Activated CD4-positive, alpha-beta T cell treated with anti-CD3 and anti-CD28 coated beads for 36 hours (primary cell): ENCODE measurements around the gene SH3BGRL3. TPM values are rescaled to one million over a fixed set of nuclear protein-coding genes. Genes with fewer than 3 reads are reported as not detected.
A peak's percentile ranks its signal among the peaks of the same experiment; 100 is the strongest.
"Not testable (repeated sequence)": the region's sequence is repeated elsewhere in the genome, so short reads cannot be mapped to it uniquely, and the experiment has no call there.

Experiments used
- ATAC-seq: fragments of 200-7000 bp; cut with Tn5 transposase; one replicate; pipeline ENCODE4 v1.10.0; 2021; ENCODE audit warnings: mild to moderate bottlenecking, moderate library complexity
- CTCF ChIA-PET: fragments of 350-600 bp; sonication (Branson Sonifier 250); formaldehyde crosslinking; loops from one replicate; lab custom pipeline; 2021; ENCODE audit warnings: antibody characterized with exemption; lab: Charles Lee
- POLR2A ChIA-PET: fragments of 350-600 bp; sonication (Branson Sonifier 250); formaldehyde crosslinking; loops from one replicate; lab custom pipeline; 2021; ENCODE audit warnings: antibody characterized with exemption, inconsistent platforms; lab: Charles Lee
- DNase-seq: peaks from one replicate; pipeline ENCODE4 v3.0.0-alpha.2; 2020
- H3K27ac Mint-ChIP-seq: one replicate; pipeline ENCODE4 v1.8.0; 2021; ENCODE audit warnings: mixed read lengths
- H3K27me3 Mint-ChIP-seq: one replicate; pipeline ENCODE4 v1.8.0; 2021; ENCODE audit warnings: mixed read lengths
- H3K36me3 Mint-ChIP-seq: one replicate; pipeline ENCODE4 v1.8.0; 2021; ENCODE audit warnings: low read depth, mixed read lengths
- H3K4me1 Mint-ChIP-seq: one replicate; pipeline ENCODE4 v1.8.0; 2021; ENCODE audit warnings: mixed read lengths
- H3K4me3 Mint-ChIP-seq: one replicate; pipeline ENCODE4 v1.8.0; 2021; ENCODE audit warnings: mild to moderate bottlenecking, moderate library complexity, mixed read lengths
- H3K9me3 Mint-ChIP-seq: one replicate; pipeline ENCODE4 v1.8.0; 2021; ENCODE audit warnings: low read depth, mixed read lengths
- intact Hi-C, 2 experiments: fragments of 100-400 bp; cut with DNase I in 1 of 2; cut with micrococcal nuclease in 1 of 2; formaldehyde crosslinking; loops; one replicate each; pipeline versions ENCODE4 v1.14.2 to v1.15.1; 2022 to 2024; cut with DNase I, micrococcal nuclease
- total RNA-seq, 2 experiments: library from RNA; stranded (reverse); gene quantifications; one replicate each; pipeline ENCODE4 v1.2.3, GENCODE V29; 2021

The SH3BGRL3 gene
- total RNA-seq, 2 experiments from 2014 or later: 267 to 381 TPM

DNA sequence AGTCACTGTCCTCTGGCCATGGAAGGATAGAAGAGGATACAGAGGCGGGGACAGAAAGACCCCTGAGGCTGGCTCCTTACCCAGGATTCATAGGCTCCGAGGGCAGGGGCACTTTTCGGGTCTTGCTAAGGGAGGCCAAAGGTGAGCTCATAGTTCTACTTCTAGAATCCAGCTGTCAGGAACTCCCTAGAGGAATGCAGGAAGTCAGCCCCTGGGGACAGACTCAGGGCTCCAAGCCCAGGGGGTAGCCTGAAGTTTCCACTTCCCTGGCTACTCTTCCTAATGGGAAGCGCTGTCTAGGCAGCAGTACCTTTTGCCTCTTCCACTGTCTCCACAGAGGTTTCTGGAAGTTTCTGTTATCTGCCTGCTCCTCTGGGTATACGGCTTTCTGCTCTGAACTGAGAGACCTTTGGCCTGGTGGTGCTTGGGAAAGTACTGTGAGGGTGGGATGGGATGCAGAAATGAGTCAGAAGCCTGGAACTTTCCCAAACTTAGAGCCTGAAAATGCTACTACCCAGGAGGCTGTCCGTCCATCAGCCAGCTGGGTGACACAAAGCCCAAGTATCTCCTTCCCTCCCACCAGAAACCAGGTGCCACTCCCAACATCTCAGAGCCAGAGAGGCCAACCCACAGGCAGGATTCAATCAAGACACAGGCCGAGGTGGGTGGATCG, 23.0 kb downstream of the SH3BGRL3 start:
- POLR2A ChIA-PET: no interaction called here
- intact Hi-C loops: no loop called here
- no peaks in the 10 kb centered on the region for H3K36me3 Mint-ChIP-seq
- no peak for ATAC-seq
- CTCF ChIA-PET: interaction anchor here (0.7 to 5.2 kb wide), 2 partner anchors 13 to 17 kb away, joined by 3 to 19 read pairs; no protein-coding TSS in a partner anchor
- H3K4me3 Mint-ChIP-seq: no peak overlapping the region
- H3K4me1 Mint-ChIP-seq: peaks cover 21% of the 10 kb centered on the region
- no peak overlapping the region for H3K27ac Mint-ChIP-seq
- no peaks in the 10 kb centered on the region for H3K27me3 Mint-ChIP-seq
- no peak for DNase-seq
- no peaks in the 10 kb centered on the region for H3K9me3 Mint-ChIP-seq

DNA sequence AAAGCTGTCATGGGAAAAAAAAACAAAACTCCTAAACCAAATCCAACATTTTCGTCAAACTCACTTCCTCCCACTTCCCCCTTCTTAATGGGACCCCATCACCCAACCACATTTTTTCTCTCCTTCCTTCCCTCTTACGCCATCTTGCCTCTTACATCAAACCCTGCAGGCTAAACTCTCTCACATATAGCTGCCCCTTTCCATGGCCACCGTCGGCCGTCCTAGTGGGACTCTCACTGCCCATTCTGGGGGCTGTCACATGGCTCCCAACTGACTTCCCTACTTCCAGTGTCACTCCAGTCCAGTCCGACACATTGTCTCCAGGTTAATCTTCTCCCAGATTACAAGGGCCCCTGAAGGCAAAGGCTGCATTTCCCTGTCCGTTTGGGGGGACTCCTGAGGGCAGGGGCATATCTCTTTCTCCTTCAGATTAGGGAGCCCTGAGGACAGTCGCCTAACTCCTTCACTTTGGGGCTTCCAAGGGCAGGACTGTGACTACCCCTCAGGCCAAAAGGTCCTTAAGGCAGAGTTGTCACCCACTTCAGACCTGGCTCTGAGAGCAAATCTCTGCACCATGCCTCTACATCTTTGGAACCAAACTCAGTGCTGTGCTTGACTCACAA, 25.9 kb downstream of the SH3BGRL3 start:
- H3K36me3 Mint-ChIP-seq: no peaks in the 10 kb centered on the region
- peaks cover 32% of the 10 kb centered on the region for H3K4me1 Mint-ChIP-seq
- ATAC-seq: no peak
- H3K4me3 Mint-ChIP-seq: peak overlapping the region; percentile 90
- no peak for DNase-seq
- intact Hi-C loops: loop anchor here (1.0 to 5.0 kb wide), 9 partner anchors 15 to 398 kb away; partner anchors contain the start of genes DHDDS (in 1 of the 2), PDIK1L (in 1 of the 2) and STMN1 (in 1 of the 2)
- peak overlapping the region; percentile 94 for H3K27ac Mint-ChIP-seq
- CTCF ChIA-PET: interaction anchor here (0.5 to 1.4 kb wide), 5 partner anchors 9 to 58 kb away, joined by 3 to 4 read pairs (median 4); partner anchors contain the start of gene CD52
- no peaks in the 10 kb centered on the region for H3K9me3 Mint-ChIP-seq
- POLR2A ChIA-PET: interaction anchor here (0.7 kb wide), 1 partner anchor 9 kb away, joined by 3 read pairs; no protein-coding TSS in a partner anchor
- no peaks in the 10 kb centered on the region for H3K27me3 Mint-ChIP-seq

DNA sequence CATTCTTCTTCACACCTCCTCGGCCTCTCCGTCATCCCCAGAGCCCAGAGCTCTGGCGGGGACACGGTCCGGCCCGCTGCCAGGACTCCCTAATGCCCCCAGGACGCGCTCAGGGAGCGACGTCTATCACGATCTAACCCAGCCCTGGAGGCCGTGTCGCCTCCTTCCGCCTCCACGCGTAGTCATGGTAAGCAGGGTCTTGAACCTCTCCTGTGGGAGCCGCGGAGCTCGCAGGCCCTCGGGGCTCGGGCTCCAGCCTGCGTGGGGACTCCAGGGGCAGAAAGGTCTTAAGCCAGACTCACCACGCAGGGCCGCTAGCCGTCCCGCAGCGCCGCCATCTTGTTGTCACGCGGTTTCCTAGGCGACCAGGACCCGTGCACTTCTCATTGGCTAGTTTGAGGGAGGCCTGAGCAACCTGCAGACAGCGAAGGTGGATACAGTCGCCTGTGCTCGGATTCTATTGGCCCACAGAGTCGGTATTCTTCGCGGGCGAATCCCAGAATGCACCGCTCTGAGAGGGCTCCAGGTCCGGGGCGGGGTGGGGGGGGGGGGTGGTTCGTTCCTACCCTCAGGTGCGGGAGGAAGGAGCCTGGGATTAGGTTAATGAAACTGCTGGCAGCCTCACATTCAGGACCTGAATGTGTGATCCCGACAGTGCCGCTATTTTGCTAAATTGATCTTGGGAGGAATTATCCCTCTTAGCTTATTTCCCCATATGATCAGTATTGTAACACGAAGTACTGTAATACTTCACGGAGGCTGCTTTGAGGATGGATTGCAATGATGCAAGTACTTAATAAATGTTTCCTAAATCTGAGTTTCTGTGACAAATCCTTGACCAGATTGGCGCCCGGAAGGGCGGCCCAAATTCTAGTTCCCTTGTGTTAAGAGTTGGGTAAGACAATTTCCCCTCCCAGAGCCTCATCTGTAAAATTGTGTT, 26.7 kb downstream of the SH3BGRL3 start, which contains the start of gene UBXN11:
UBXN11 (minus strand) TSS at position 347 of the 940 bp plus-strand sequence. CDS start 3,753 bp downstream, outside the sequence.
- peak; percentile 94 for ATAC-seq
- H3K27me3 Mint-ChIP-seq: no peaks in the 10 kb centered on the region
- intact Hi-C loops: loop anchor here (1.0 to 5.0 kb wide), 11 partner anchors 12 to 399 kb away; partner anchors contain the start of genes CEP85 (in 1 of the 2), DHDDS (in 1 of the 2), PDIK1L (in 1 of the 2) and STMN1 (in 1 of the 2)
- H3K9me3 Mint-ChIP-seq: no peaks in the 10 kb centered on the region
- peaks cover 32% of the 10 kb centered on the region for H3K4me1 Mint-ChIP-seq
- CTCF ChIA-PET: interaction anchor here (0.5 to 6.4 kb wide), 12 partner anchors 13 to 495 kb away, joined by 3 to 87 read pairs (median 7); partner anchors contain the start of genes CD52, CEP85, DHDDS and SH3BGRL3
- POLR2A ChIA-PET: interaction anchor here (1.3 to 3.3 kb wide), 2 partner anchors 11 to 22 kb away, joined by 4 to 25 read pairs; partner anchors contain the start of gene CD52
- H3K27ac Mint-ChIP-seq: peak within 1 kb of the TSS; percentile 95
- peak within 1 kb of the TSS; percentile 90 for H3K4me3 Mint-ChIP-seq
- no peaks in the 10 kb centered on the region for H3K36me3 Mint-ChIP-seq
- peak; percentile 96 for DNase-seq

DNA sequence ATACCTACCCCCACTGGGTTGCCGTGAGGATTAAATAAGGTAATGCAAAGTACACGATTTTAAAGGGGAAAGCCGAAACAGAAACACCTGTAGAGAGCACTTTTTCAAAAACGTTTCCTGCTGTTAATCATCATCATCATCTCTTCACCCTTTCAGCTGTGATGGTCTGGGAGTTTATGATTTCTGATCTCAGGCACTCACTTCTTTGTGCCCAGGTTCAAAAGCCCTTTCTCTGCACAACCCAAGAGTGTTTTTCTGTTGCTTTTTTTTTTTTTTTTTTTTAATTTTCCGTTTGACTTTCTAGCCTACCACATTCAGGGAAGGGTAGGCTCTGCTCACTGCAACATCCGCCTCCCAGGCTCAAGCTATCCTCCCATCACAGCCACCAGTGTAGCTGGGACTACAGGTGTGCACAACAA, 27.5 kb downstream of the SH3BGRL3 start:
- no peaks in the 10 kb centered on the region for H3K36me3 Mint-ChIP-seq
- ATAC-seq: peak; percentile 23
- peak; percentile 56 for DNase-seq
- H3K4me3 Mint-ChIP-seq: peak overlapping the region; percentile 90
- ChIA-PET CTCF (interaction anchor here (0.7 to 6.4 kb wide), 10 partner anchors 12 to 494 kb away, joined by 3 to 87 read pairs (median 8); partner anchors contain the start of genes CD52, CEP85, DHDDS and SH3BGRL3), POLR2A (interaction anchor here (0.6 to 3.3 kb wide), 5 partner anchors 8 to 65 kb away, joined by 3 to 25 read pairs (median 4); partner anchors contain the start of gene CD52)
- no peaks in the 10 kb centered on the region for H3K27me3 Mint-ChIP-seq
- H3K4me1 Mint-ChIP-seq: peaks cover 35% of the 10 kb centered on the region
- intact Hi-C loops: loop anchor here (1.0 to 5.0 kb wide), 4 partner anchors 11 to 400 kb away; partner anchors contain the start of genes CEP85 (in 1 of the 2) and STMN1 (in 1 of the 2)
- H3K9me3 Mint-ChIP-seq: no peaks in the 10 kb centered on the region
- H3K27ac Mint-ChIP-seq: peak overlapping the region; percentile 95

DNA sequence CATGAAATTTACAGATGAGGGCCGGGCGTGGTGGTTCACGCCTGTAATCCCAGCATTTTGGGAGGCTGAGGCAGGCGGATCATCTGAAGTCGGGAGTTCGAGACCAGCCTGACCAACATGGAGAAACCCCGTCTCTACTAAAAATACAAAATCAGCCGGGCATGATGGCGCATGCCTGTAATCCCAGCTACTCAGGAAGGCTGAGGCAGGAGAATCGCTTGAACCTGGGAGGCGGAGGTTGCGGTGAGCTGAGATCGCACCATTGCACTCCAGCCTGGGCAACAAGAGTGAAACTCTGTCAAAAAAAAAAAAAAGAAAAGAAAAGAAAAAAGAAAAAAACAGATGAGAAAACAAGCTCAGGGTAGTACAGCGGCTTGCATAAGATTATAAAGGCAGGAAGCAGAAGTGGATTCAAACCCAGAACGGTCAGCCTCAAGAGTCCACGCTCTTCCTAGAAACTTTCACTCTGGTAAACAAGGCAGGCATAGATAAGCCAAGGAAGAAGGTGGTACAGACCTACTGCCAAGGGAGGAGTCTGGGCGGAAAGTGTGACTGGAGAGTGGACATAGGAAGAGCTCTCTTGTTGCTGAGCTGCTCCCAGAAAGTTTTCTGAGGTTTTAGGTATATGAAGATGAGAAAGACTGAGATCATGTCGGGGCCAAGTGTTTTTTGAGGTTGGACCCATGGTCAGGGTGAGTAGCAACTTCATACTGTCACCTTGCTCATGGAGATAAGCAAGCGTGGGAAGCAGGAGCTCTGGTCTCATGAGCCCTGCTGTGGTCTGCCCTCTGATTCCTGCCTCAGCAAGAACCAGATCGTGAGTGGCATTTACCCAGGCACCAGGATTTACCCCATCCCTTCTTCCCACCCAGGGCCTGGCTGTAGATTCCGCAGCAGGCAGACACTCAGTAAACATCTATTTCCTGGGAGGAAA, 28.3 kb downstream of the SH3BGRL3 start:
- Mint-ChIP-seq H3K27ac (peak overlapping the region; percentile 95), H3K4me1 (peaks cover 35% of the 10 kb centered on the region), H3K4me3 (peak overlapping the region; percentile 90)
- DNase-seq (peak; percentile 63), ATAC-seq (peak; percentile 36)
- CTCF ChIA-PET: interaction anchor here (0.7 to 6.4 kb wide), 13 partner anchors 11 to 493 kb away, joined by 3 to 87 read pairs (median 7); partner anchors contain the start of genes CD52, CEP85 and SH3BGRL3
- H3K36me3 Mint-ChIP-seq, H3K9me3 Mint-ChIP-seq, H3K27me3 Mint-ChIP-seq: not testable (repeated sequence)
- intact Hi-C loops: loop anchor here (1.0 to 5.0 kb wide), 4 partner anchors 10 to 401 kb away; partner anchors contain the start of genes CEP85 (in 1 of the 2) and STMN1 (in 1 of the 2)
- POLR2A ChIA-PET: interaction anchor here (0.6 to 3.3 kb wide), 8 partner anchors 9 to 246 kb away, joined by 3 to 25 read pairs (median 4); partner anchors contain the start of genes CD52, DHDDS and SH3BGRL3

DNA sequence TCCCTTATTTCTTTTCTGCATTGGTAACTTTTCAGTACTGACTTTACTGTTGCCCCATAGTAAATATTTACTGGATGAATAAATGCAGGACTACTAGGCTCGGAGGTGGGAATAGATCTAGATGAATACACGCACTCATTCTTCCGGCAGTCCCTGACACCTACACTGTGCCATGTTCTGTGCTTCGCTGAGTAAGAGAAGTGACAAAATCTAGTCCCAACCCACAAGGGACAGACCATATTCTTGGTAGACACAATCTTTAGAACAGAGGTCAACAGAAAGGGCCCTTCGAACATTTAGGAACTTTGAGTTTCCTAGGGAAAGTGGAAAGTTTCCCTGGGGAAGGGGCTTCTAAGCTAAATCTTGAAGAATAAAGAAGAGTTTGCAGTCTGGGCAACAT, 34.6 kb downstream of the SH3BGRL3 start:
- no peaks in the 10 kb centered on the region for H3K9me3 Mint-ChIP-seq
- no peak overlapping the region for H3K4me3 Mint-ChIP-seq
- ATAC-seq: no peak
- H3K27me3 Mint-ChIP-seq: no peaks in the 10 kb centered on the region
- no peak overlapping the region for H3K27ac Mint-ChIP-seq
- peaks cover 8% of the 10 kb centered on the region for H3K36me3 Mint-ChIP-seq
- peaks cover 47% of the 10 kb centered on the region for H3K4me1 Mint-ChIP-seq
- intact Hi-C loops: no loop called here
- CTCF ChIA-PET: interaction anchor here (0.5 to 12.7 kb wide), 6 partner anchors 10 to 288 kb away, joined by 3 to 399 read pairs (median 4); partner anchors contain the start of gene SH3BGRL3
- POLR2A ChIA-PET: interaction anchor here (0.6 to 1.1 kb wide), 4 partner anchors 25 to 153 kb away, joined by 3 to 6 read pairs (median 3); no protein-coding TSS in a partner anchor
- no peak for DNase-seq

DNA sequence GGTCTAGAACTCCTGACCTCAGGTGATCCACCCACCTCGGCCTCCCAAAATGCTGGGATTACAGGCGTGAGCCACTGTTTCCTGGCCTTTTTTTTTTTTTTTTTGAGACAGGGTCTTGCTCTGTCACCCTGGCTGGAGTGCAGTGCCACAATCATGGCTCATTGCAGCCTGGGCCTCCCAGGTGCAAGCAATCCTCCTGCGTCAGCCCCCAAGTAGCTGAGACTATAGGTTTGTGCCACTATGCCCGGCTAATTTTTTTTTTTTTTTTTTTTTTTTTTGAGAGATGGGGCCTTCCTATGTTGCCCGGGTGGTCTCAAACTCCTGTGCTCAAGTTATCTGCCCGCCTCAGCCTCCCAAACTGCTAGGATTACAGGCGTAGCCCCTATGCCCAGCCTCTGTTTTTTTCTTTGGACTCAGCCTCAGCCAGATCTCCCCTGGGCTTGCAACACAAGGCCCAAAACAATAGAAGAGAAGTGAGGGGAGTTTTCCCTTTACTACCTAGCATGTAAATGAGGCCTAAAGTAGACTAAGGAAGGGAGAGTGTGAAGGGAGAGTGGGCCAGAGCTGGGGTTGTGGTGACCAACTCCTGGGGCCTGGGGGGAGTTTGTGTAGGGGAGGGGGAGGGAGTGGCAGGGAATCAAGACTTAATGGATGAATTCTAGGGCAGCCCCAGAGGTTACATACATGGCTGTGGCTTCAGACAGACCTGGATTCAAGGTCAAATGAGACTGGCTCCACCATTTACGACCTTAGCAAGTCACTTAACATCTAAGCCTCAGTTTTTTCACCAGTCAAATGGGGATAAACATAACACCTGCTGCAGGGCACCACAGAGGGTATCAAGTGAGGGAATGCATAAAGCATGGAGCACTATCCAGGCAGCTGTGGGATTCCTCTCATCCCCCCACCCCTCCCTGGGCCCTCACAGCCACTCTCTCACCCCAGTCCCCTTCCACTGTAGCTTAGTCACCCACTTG, 36.3 kb downstream of the SH3BGRL3 start:
- ATAC-seq (no peak), DNase-seq (no peak)
- POLR2A ChIA-PET: interaction anchor here (0.6 to 3.6 kb wide), 2 partner anchors 8 to 145 kb away, joined by 3 to 25 read pairs; partner anchors contain the start of gene UBXN11
- peaks cover 62% of the 10 kb centered on the region for H3K4me1 Mint-ChIP-seq
- H3K9me3 Mint-ChIP-seq: no peaks in the 10 kb centered on the region
- CTCF ChIA-PET: interaction anchor here (0.7 to 12.7 kb wide), 3 partner anchors 7 to 282 kb away, joined by 4 to 399 read pairs (median 87); partner anchors contain the start of genes SH3BGRL3 and UBXN11
- H3K36me3 Mint-ChIP-seq: peaks cover 17% of the 10 kb centered on the region
- peak overlapping the region; percentile 70 for H3K27ac Mint-ChIP-seq
- H3K27me3 Mint-ChIP-seq: no peaks in the 10 kb centered on the region
- H3K4me3 Mint-ChIP-seq: peak overlapping the region; percentile 17
- intact Hi-C loops: loop anchor here in 1 of 2 experiments (5.0 kb wide), 1 partner anchor 279 kb away; no protein-coding TSS in a partner anchor

DNA sequence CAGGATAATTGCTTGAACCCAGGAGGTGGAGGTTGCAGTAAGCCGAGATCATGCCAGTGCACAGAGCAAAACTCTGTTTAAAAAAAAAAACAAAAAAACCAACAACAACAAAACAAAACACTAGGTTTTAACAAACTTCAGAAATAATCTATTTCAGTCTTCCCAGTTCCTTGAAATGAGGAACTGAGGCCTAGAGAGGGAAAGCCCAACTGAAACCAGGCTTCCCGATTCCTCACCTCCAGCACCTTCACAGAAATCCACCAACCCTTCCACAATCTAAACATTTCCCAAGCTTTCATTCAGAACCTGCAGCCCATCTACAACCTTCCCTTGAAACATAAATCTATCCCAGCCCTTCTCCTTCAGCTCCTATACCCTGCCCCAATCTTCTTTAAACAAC, 37.3 kb downstream of the SH3BGRL3 start:
- CTCF ChIA-PET: interaction anchor here (2.1 to 12.7 kb wide), 3 partner anchors 8 to 83 kb away, joined by 13 to 399 read pairs (median 87); partner anchors contain the start of genes CEP85, SH3BGRL3 and UBXN11
- H3K4me3 Mint-ChIP-seq: peak overlapping the region; percentile 89
- H3K27me3 Mint-ChIP-seq: no peaks in the 10 kb centered on the region
- H3K9me3 Mint-ChIP-seq: no peaks in the 10 kb centered on the region
- H3K27ac Mint-ChIP-seq: peak overlapping the region; percentile 92
- no peak for DNase-seq
- intact Hi-C loops: loop anchor here in 1 of 2 experiments (5.0 kb wide), 1 partner anchor 280 kb away; no protein-coding TSS in a partner anchor
- peaks cover 24% of the 10 kb centered on the region for H3K36me3 Mint-ChIP-seq
- peaks cover 68% of the 10 kb centered on the region for H3K4me1 Mint-ChIP-seq
- no peak for ATAC-seq
- POLR2A ChIA-PET: interaction anchor here (0.6 to 3.6 kb wide), 3 partner anchors 9 to 144 kb away, joined by 3 to 25 read pairs (median 16); partner anchors contain the start of gene UBXN11
